Measurements from ENCODE around the gene SEC23B.

DNA sequence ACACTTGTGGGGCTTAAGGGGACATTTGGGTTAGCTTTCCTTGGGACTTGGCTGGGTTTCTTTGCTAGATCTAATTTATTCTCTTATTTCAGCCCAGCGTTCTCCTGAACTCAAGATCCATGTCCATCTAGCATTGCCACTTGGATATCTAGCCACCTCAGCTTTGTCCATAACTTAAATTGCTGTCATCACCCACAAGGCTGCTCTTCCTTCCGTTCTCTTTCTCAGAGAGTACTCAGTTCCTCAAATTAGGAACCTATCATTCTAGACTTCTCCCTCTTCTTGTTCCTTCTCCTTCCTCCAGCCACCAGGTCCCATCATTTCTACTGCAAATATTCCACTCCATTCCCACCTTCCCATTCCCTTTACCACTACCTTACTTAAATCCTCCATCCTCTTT is 63.8 kb downstream of the SEC23B start:
- TF ChIP-seq NFE2L2 (IDR thresholded peaks at IDR 0.05; ENCODE audit: low read length) = no peak
- TF ChIP-seq POLR2A (IDR thresholded peaks at IDR 0.05; ENCODE audit: insufficient read depth in 1 of 2, low read depth in 2 of 2, low read length in 2 of 2) = no peak
- no peak for TF ChIP-seq ZBTB7A (CRISPR knock-in tag; IDR thresholded peaks at IDR 0.05)
- no peak for TF ChIP-seq ZNF263 (CRISPR knock-in tag; IDR thresholded peaks at IDR 0.05)
- TF ChIP-seq, protein P1, sequence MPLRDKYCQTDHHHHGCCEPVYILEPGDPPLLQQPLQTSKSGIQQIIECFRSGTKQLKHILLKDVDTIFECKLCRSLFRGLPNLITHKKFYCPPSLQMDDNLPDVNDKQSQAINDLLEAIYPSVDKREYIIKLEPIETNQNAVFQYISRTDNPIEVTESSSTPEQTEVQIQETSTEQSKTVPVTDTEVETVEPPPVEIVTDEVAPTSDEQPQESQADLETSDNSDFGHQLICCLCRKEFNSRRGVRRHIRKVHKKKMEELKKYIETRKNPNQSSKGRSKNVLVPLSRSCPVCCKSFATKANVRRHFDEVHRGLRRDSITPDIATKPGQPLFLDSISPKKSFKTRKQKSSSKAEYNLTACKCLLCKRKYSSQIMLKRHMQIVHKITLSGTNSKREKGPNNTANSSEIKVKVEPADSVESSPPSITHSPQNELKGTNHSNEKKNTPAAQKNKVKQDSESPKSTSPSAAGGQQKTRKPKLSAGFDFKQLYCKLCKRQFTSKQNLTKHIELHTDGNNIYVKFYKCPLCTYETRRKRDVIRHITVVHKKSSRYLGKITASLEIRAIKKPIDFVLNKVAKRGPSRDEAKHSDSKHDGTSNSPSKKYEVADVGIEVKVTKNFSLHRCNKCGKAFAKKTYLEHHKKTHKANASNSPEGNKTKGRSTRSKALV (CRISPR knock-in tag; IDR thresholded peaks at IDR 0.05) = no peak
- TF ChIP-seq TRIM24 (CRISPR knock-in tag; IDR thresholded peaks at IDR 0.05) = no peak
- no peak for TF ChIP-seq BHLHE40 (IDR thresholded peaks at IDR 0.05; ENCODE audit: low read length)
- TF ChIP-seq RAD21 (CRISPR knock-in tag; IDR thresholded peaks at IDR 0.05) = no peak
- no peak for TF ChIP-seq MYPOP (CRISPR knock-in tag; IDR thresholded peaks at IDR 0.05)
- TF ChIP-seq, protein P2, sequence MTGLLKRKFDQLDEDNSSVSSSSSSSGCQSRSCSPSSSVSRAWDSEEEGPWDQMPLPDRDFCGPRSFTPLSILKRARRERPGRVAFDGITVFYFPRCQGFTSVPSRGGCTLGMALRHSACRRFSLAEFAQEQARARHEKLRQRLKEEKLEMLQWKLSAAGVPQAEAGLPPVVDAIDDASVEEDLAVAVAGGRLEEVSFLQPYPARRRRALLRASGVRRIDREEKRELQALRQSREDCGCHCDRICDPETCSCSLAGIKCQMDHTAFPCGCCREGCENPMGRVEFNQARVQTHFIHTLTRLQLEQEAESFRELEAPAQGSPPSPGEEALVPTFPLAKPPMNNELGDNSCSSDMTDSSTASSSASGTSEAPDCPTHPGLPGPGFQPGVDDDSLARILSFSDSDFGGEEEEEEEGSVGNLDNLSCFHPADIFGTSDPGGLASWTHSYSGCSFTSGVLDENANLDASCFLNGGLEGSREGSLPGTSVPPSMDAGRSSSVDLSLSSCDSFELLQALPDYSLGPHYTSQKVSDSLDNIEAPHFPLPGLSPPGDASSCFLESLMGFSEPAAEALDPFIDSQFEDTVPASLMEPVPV (CRISPR knock-in tag; IDR thresholded peaks at IDR 0.05) = no peak
- TF ChIP-seq RBFOX2 (IDR thresholded peaks at IDR 0.05; ENCODE audit: low read depth, low read length) = no peak
